KMS-11 (cell line): ENCODE results near the gene TVP23A.
"Not testable (repeated sequence)": the region's sequence is repeated elsewhere in the genome, so short reads cannot be mapped to it uniquely, and the experiment has no call there.

ENCODE experiments used
- H2AFZ ChIP-seq: fragments of 200-600 bp; sonication (generic); 2 replicates; pipeline ENCODE4 v1.6.1; 2016; ENCODE audit warnings: antibody characterized with exemption, mixed run types, low read depth
- H3K27ac ChIP-seq: fragments of 200-600 bp; sonication (generic); 2 replicates; pipeline ENCODE4 v1.6.1; 2016; ENCODE audit warnings: mild to moderate bottlenecking, mixed run types
- H3K27me3 ChIP-seq: fragments of 200-600 bp; sonication (generic); 2 replicates; pipeline ENCODE4 v1.6.1; 2017; ENCODE audit warnings: mild to moderate bottlenecking, low read depth, mixed run types, moderate library complexity; ENCODE audit not compliant: insufficient read depth
- H3K36me3 ChIP-seq: fragments of 200-600 bp; sonication (generic); 2 replicates; pipeline ENCODE4 v1.6.1; 2017; ENCODE audit warnings: mild to moderate bottlenecking, mixed run types; ENCODE audit not compliant: insufficient read depth
- H3K4me1 ChIP-seq: fragments of 200-600 bp; sonication (generic); 2 replicates; pipeline ENCODE4 v1.6.1; 2016; ENCODE audit warnings: mild to moderate bottlenecking, low read depth, mixed run types; ENCODE audit not compliant: poor library complexity, severe bottlenecking
- H3K4me2 ChIP-seq: fragments of 200-600 bp; sonication (generic); 2 replicates; pipeline ENCODE4 v1.7.0; 2016; ENCODE audit warnings: mild to moderate bottlenecking, mixed run types
- H3K4me3 ChIP-seq: fragments of 200-600 bp; sonication (generic); IDR thresholded peaks from 2 replicates; pipeline ENCODE4 v1.6.1; 2017; ENCODE audit warnings: low read depth, low read length, mixed read lengths; ENCODE audit not compliant: insufficient read depth
- H3K79me2 ChIP-seq: fragments of 200-600 bp; sonication (generic); 2 replicates; pipeline ENCODE4 v1.6.1; 2016; ENCODE audit warnings: low read depth, mixed run types; ENCODE audit not compliant: insufficient read depth
- H3K9ac ChIP-seq: fragments of 200-600 bp; sonication (generic); 2 replicates; pipeline ENCODE4 v1.6.1; 2016; ENCODE audit warnings: mild to moderate bottlenecking, mixed run types
- H4K20me1 ChIP-seq: fragments of 200-600 bp; sonication (generic); 2 replicates; pipeline ENCODE4 v1.6.1; 2016; ENCODE audit warnings: mild to moderate bottlenecking, mixed run types; ENCODE audit not compliant: insufficient read depth
- CTCF ChIP-seq: fragments of 200-600 bp; sonication (generic); conservative IDR thresholded peaks from 2 replicates; pipeline ENCODE4 v1.6.1; 2017; ENCODE audit warnings: low read depth, mild to moderate bottlenecking, antibody characterized with exemption, low read length, moderate library complexity, mixed read lengths

TVP23A gene

GRCh38 chr16:10805334-10805733 is 13.3 kb downstream of the TVP23A start:
- H4K20me1 ChIP-seq, result no peaks in the 10 kb centered on the region
- no peak overlapping the region for H3K9ac ChIP-seq
- no peaks in the 10 kb centered on the region for H3K27me3 ChIP-seq
- no peak overlapping the region for H3K4me2 ChIP-seq
- H3K79me2 ChIP-seq, result no peaks in the 10 kb centered on the region
- H3K4me1 ChIP-seq, result no peaks in the 10 kb centered on the region
- H3K27ac ChIP-seq, result no peak overlapping the region
- H3K4me3 ChIP-seq, result no peak overlapping the region
- H2AFZ ChIP-seq, result no peak overlapping the region
- TF ChIP-seq CTCF, result no peak
- H3K36me3 ChIP-seq, result no peaks in the 10 kb centered on the region

GRCh38 chr16:10799736-10800135 is 18.9 kb downstream of the TVP23A start:
- Histone ChIP-seq H3K4me3 (no peak overlapping the region), H3K9ac (no peak overlapping the region), H3K27ac (no peak overlapping the region), H4K20me1 (no peaks in the 10 kb centered on the region), H2AFZ (no peak overlapping the region), H3K4me2 (no peak overlapping the region), H3K4me1 (peaks cover 1% of the 10 kb centered on the region), H3K36me3 (no peaks in the 10 kb centered on the region), H3K79me2 (no peaks in the 10 kb centered on the region), H3K27me3 (no peaks in the 10 kb centered on the region)
- TF ChIP-seq CTCF, result no peak

- Histone ChIP-seq H3K4me2 (no peak overlapping the region), H4K20me1 (no peaks in the 10 kb centered on the region), H3K27me3 (no peaks in the 10 kb centered on the region), H3K4me3 (no peak overlapping the region), H3K9ac (no peak overlapping the region), H3K36me3 (no peaks in the 10 kb centered on the region), H2AFZ (no peak overlapping the region), H3K4me1 (peaks cover 5% of the 10 kb centered on the region), H3K79me2 (no peaks in the 10 kb centered on the region), H3K27ac (no peak overlapping the region)
- no peak for TF ChIP-seq CTCF
These were observed 27.5 kb downstream of the TVP23A start for GRCh38 chr16:10791048-10791447.

GRCh38 chr16:10788630-10789029 is 30.0 kb downstream of the TVP23A start:
- not testable (repeated sequence) for H3K79me2 ChIP-seq, H2AFZ ChIP-seq, H3K9ac ChIP-seq, H3K36me3 ChIP-seq, H3K4me2 ChIP-seq, H3K27ac ChIP-seq, H3K27me3 ChIP-seq, H3K4me3 ChIP-seq, H4K20me1 ChIP-seq, H3K4me1 ChIP-seq

- Histone ChIP-seq H3K36me3 (no peaks in the 10 kb centered on the region), H2AFZ (no peak overlapping the region), H3K79me2 (no peaks in the 10 kb centered on the region), H4K20me1 (no peaks in the 10 kb centered on the region), H3K27me3 (no peaks in the 10 kb centered on the region), H3K4me2 (no peak overlapping the region), H3K27ac (no peak overlapping the region), H3K4me3 (no peak overlapping the region), H3K9ac (no peak overlapping the region), H3K4me1 (no peaks in the 10 kb centered on the region)
- TF ChIP-seq CTCF, result no peak
These were observed 31.3 kb downstream of the TVP23A start for GRCh38 chr16:10787304-10787703.
